Activated CD4-positive, alpha-beta T cell treated with anti-CD3 and anti-CD28 coated beads for 4 hours (primary cell): ENCODE results near the gene CACNA1C.
"Not testable (repeated sequence)": the region's sequence is repeated elsewhere in the genome, so short reads cannot be mapped to it uniquely, and the experiment has no call there.

ENCODE experiments used
- DNase-seq, 2 donors: peaks; one replicate each; pipeline ENCODE4 v3.0.0-alpha.2; 2020

Gene CACNA1C

GRCh38 chr12:2684026-2684325 is 631.2 kb downstream of the CACNA1C start:
- DNase-seq = not testable (repeated sequence)

- not testable (repeated sequence) for DNase-seq
Measured at GRCh38 chr12:2685620-2686279, 633.0 kb downstream of the CACNA1C start.

GRCh38 chr12:2686280-2686646 is 633.5 kb downstream of the CACNA1C start:
- DNase-seq = no peak

- DNase-seq = no peak
Measured at GRCh38 chr12:2687058-2687457, 634.3 kb downstream of the CACNA1C start.

GRCh38 chr12:2687726-2688125 is 634.9 kb downstream of the CACNA1C start:
- DNase-seq = no peak

GRCh38 chr12:2688381-2688931 is 635.7 kb downstream of the CACNA1C start:
- no peak for DNase-seq

- no peak for DNase-seq
Measured at GRCh38 chr12:2689393-2689792, 636.6 kb downstream of the CACNA1C start.

GRCh38 chr12:2689879-2690278 is 637.1 kb downstream of the CACNA1C start:
- no peak for DNase-seq

GRCh38 chr12:2690348-2691005 is 637.7 kb downstream of the CACNA1C start:
- DNase-seq = no peak

GRCh38 chr12:2691006-2691344 is 638.2 kb downstream of the CACNA1C start:
- peak; percentile 42 to 48 for DNase-seq

GRCh38 chr12:2691345-2692071 is 638.7 kb downstream of the CACNA1C start:
- DNase-seq = peak in 1 of 2 donors; percentile 43

GRCh38 chr12:2692080-2692479 is 639.3 kb downstream of the CACNA1C start:
- DNase-seq = peak in 1 of 2 donors; percentile 18

- no peak for DNase-seq
Measured at GRCh38 chr12:2693244-2693860, 640.6 kb downstream of the CACNA1C start.

- DNase-seq = no peak
Measured at GRCh38 chr12:2693980-2694610, 641.3 kb downstream of the CACNA1C start.

- DNase-seq = no peak
Measured at GRCh38 chr12:2696136-2696535, 643.3 kb downstream of the CACNA1C start.

- DNase-seq = no peak
Measured at GRCh38 chr12:2697057-2697800, 644.4 kb downstream of the CACNA1C start.

- no peak for DNase-seq
Measured at GRCh38 chr12:2698566-2698965, 645.8 kb downstream of the CACNA1C start.

GRCh38 chr12:2710701-2711100 is 657.9 kb downstream of the CACNA1C start:
- no peak for DNase-seq

GRCh38 chr12:2719392-2719791 is 666.6 kb downstream of the CACNA1C start:
- DNase-seq = no peak

GRCh38 chr12:2722806-2723205 is 670.0 kb downstream of the CACNA1C start:
- DNase-seq = no peak

GRCh38 chr12:2732290-2732689 is 679.5 kb downstream of the CACNA1C start:
- DNase-seq = no peak
